Large intestine (tissue), 3 donors: ENCODE data around the gene FBXL7. TPM values are rescaled to one million over a fixed set of nuclear protein-coding genes. Genes with fewer than 3 reads are reported as not detected.

Experiments
- DNase-seq, 2 donors: peaks; one replicate each; pipeline versions ENCODE4 v3.0.0 to v3.0.0-alpha.2; 2013
- H3K27ac ChIP-seq: one replicate; pipeline ENCODE4 v1.5.1; 2013; ENCODE audit warnings: low read length
- H3K27me3 ChIP-seq: 2 replicates; pipeline ENCODE4 v1.6.1; 2013; ENCODE audit warnings: low read length; ENCODE audit not compliant: control insufficient read depth, insufficient read depth
- H3K36me3 ChIP-seq: 2 replicates; pipeline ENCODE4 v1.6.1; 2013; ENCODE audit warnings: low read length; ENCODE audit not compliant: control insufficient read depth, insufficient read depth
- H3K4me1 ChIP-seq: one replicate; pipeline ENCODE4 v1.6.1; 2013; ENCODE audit warnings: low read length; ENCODE audit not compliant: control insufficient read depth, insufficient read depth
- H3K4me3 ChIP-seq: one replicate; pipeline ENCODE4 v1.5.1; 2013; ENCODE audit warnings: low read length
- H3K9me3 ChIP-seq: one replicate; pipeline ENCODE4 v1.6.1; 2013; ENCODE audit warnings: mild to moderate bottlenecking, low read depth, low read length, moderate library complexity; ENCODE audit not compliant: control insufficient read depth
- WGBS: methylation state at CpG from one replicate; pipeline ENCODE4 v1.1.5; 2013; ENCODE audit warnings: low lambda C conversion rate; ENCODE audit not compliant: insufficient coverage; 5-methylcytosine and 5-hydroxymethylcytosine counted together
- polyA plus RNA-seq: library from polyadenylated mRNA; unstranded; fragments of 120-200 nt; gene quantifications from one replicate; pipeline ENCODE4 v1.2.1, GENCODE V29; 2013

Gene FBXL7
- polyA plus RNA-seq, 1 donor: 7.2 TPM

DNA sequence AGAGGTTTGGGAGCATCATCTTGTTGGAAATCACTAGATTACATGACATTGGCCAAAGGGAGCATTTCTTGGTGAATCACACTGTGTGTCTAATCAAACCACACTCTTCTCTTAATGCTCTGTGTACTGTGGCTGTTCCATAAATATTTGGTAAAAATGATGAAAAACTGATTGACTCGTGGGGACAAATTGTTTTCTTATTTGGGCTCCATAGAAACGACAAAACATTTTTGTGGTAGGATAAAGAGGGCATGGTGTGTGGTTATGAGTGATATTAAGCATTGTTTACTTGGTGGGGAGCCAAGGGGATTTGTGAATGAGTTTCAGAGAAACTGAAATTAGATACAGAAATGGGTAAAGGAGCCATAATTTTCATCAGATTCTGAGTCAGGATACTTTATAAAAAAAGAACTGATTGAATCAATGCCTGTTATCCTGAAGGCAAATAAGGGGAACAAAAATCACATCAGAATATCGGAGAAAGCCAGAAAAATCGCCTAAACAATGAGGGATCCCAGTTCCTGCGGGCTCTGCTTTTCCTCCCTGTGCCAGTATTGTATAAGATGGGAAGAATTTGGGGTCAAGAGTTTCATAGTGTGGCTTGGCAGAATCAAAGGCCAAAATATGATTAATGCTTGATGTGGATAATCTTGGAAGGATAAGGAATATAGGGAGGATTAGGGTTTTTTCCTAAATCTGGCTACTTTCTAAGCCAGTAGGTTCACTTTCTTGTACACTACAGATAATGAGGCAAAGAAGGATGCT lies 33.3 kb downstream of the FBXL7 start:
- no peak overlapping the region for H3K27ac ChIP-seq
- no peaks in the 10 kb centered on the region for H3K36me3 ChIP-seq
- H3K27me3 ChIP-seq: no peaks in the 10 kb centered on the region
- no CpG with 5 or more reads among the region's 5 CpGs for WGBS
- no peaks in the 10 kb centered on the region for H3K4me1 ChIP-seq
- H3K9me3 ChIP-seq: no peaks in the 10 kb centered on the region
- no peak overlapping the region for H3K4me3 ChIP-seq
- no peak for DNase-seq

DNA sequence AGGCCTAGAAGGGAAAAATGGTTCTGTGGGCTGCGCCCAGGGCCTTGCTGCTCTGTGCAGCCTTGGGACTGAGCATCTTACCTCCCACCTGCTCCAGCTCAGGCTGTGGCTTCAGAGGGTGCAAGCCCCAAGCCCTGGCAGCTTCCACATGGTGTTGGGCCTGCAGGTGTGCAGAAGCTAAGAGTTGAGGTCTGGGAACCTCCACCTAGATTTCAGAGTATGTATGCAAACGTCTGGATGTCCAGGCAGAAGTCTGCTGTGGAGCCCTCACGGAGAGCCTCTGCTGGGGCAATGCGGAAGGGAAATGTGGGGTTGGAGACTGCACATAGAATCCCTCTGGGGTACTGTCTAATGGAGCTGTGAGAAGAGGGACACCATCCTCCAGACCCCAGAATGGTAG lies 36.0 kb downstream of the FBXL7 start:
- Histone ChIP-seq H3K27ac (no peak overlapping the region), H3K27me3 (no peaks in the 10 kb centered on the region), H3K4me1 (no peaks in the 10 kb centered on the region), H3K4me3 (no peak overlapping the region), H3K36me3 (no peaks in the 10 kb centered on the region), H3K9me3 (no peaks in the 10 kb centered on the region)
- no CpG with 5 or more reads among the region's 4 CpGs for WGBS
- DNase-seq: no peak

DNA sequence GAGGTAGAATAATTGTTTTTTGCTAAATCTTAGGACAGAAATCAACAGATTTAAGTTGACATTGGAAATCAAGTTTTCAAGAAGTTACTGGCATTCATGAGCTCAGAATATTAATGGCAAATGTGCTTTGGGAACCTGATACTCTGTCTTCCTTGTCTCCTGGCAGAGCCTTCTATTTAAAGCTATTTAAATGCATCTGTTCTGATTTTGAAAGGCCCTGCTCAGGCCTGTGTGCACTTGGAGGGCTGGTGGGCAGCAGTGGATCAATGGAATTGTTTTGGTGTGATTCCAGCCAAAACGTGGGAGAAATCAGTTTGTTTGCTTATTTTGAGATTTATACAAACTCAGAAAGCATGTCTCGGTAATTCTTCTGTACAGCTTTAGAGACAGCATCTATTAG lies 38.5 kb downstream of the FBXL7 start:
- H3K27me3 ChIP-seq: no peaks in the 10 kb centered on the region
- H3K9me3 ChIP-seq: no peaks in the 10 kb centered on the region
- DNase-seq: no peak
- H3K4me3 ChIP-seq: no peak overlapping the region
- H3K27ac ChIP-seq: no peak overlapping the region
- 100% methylated on average over 1 of the region's 2 CpGs for WGBS
- H3K36me3 ChIP-seq: no peaks in the 10 kb centered on the region
- no peaks in the 10 kb centered on the region for H3K4me1 ChIP-seq

DNA sequence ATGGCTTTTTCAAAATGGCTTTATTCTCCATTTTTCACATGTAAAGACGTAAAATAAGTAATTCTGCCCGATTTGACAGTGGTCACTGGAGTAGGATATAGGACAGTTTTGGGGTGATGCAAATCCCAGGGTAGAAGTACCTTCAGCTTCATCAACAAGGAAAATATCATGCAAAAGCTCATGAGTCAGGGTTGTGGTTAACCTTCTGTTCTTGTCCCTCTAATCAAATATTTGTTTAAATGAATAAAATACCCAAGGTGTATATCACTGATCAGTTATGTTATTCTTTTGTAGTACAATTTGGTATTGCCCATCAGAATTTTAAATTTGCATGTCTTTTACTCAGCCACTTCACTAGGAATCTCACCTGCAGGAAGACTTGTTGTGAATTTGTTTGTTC lies 40.0 kb downstream of the FBXL7 start:
- H3K9me3 ChIP-seq: no peaks in the 10 kb centered on the region
- no peaks in the 10 kb centered on the region for H3K36me3 ChIP-seq
- H3K4me1 ChIP-seq: no peaks in the 10 kb centered on the region
- WGBS: no CpG with 5 or more reads among the region's 2 CpGs
- H3K27me3 ChIP-seq: no peaks in the 10 kb centered on the region
- no peak overlapping the region for H3K4me3 ChIP-seq
- no peak overlapping the region for H3K27ac ChIP-seq
- DNase-seq: no peak

DNA sequence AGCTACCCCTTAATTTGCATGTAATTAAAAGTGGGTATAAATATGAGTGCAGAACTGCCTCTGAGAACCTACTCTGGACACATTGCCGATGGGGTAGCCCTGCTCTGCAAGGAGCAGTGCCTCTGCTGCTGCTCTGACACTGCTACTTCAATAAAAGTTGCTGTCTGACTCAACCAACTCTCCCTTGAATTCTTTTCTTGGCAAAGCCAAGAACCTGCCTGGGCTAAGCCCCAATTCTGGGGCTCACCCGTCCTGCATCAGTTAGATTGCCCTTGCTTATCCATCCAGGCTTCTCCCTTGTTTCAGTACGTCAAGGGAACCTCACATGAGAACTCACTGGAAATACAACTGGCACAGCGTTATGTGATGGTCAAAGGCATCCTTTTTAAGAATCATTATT lies 44.1 kb downstream of the FBXL7 start:
- H3K4me3 ChIP-seq: no peak overlapping the region
- no peaks in the 10 kb centered on the region for H3K27me3 ChIP-seq
- no peaks in the 10 kb centered on the region for H3K9me3 ChIP-seq
- no CpG with 5 or more reads among the region's 4 CpGs for WGBS
- H3K27ac ChIP-seq: no peak overlapping the region
- no peaks in the 10 kb centered on the region for H3K36me3 ChIP-seq
- DNase-seq: no peak
- H3K4me1 ChIP-seq: no peaks in the 10 kb centered on the region

DNA sequence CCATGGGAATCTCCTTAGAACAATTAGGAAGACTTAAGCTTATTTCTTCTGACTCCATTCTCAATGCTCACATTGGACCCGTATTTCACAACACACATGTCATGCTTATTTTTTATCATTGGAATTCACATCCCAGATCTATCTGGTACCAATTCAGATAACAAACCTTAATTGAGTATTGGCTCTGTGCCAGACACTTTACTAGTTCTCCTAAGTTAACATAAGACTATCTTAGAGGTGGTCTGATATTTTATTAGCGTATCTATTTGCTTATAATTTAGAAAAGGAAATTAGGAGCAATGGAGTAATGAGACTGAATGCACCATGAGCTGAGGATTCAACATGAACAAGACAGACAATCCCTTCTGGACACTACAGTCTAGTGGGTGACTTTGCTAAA lies 45.1 kb downstream of the FBXL7 start:
- no peaks in the 10 kb centered on the region for H3K36me3 ChIP-seq
- no peak overlapping the region for H3K27ac ChIP-seq
- no peak overlapping the region for H3K4me3 ChIP-seq
- no peaks in the 10 kb centered on the region for H3K4me1 ChIP-seq
- H3K9me3 ChIP-seq: no peaks in the 10 kb centered on the region
- 100% methylated on average over 1 of the region's 2 CpGs for whole genome bisulfite sequencing
- no peak for DNase-seq
- no peaks in the 10 kb centered on the region for H3K27me3 ChIP-seq

DNA sequence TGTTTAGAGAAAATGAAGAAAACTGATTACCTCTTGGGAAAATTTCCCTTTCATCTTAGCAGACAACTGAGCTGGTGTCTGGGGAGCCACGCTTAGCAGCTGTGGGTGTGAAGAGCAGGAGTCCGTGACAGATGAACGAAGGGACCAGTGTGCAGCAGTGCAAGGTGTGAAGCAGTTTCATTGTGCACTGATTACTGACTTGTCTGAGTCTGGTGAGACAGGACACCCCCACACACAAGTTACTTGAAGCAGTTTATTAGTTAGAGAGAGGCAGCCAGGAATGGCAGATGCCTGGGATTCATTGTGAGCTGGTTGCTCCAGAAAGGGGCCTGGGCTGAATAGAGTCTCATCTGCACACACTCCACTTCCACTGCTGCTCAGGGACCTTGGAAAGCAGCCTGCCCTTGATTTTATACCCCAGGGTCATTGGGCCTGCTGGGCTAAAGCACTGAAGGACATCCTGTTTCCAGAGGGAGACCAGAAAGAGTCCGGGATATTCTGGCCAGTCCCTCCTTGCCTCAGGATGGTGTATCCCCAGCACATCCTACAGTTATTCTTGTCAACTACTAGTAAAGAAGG lies 47.4 kb downstream of the FBXL7 start:
- no peaks in the 10 kb centered on the region for H3K4me1 ChIP-seq
- no peak for DNase-seq
- WGBS: no CpG with 5 or more reads among the region's 4 CpGs
- no peaks in the 10 kb centered on the region for H3K27me3 ChIP-seq
- H3K9me3 ChIP-seq: no peaks in the 10 kb centered on the region
- H3K27ac ChIP-seq: no peak overlapping the region
- H3K36me3 ChIP-seq: no peaks in the 10 kb centered on the region
- H3K4me3 ChIP-seq: no peak overlapping the region

DNA sequence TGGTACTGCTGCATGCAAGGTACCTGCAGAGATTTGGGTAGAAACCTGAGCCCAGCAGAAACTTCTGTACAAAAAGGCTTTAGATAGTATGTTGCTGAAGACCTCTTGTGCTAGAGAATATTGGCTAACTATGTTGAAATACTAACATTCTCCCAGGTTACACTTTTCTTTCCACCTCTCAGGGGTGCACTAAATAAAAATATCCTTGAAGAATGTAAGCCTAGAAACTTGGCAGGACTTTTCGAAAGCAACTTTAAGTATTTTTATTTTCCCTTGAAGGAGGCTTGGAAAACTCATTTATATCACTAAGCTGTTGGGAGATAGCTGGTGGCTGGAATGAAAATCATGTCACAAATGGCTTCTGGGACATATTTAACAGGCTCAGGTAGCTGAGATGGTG lies 50.0 kb downstream of the FBXL7 start:
- Histone ChIP-seq H3K4me1 (no peaks in the 10 kb centered on the region), H3K27me3 (no peaks in the 10 kb centered on the region), H3K4me3 (no peak overlapping the region), H3K9me3 (no peaks in the 10 kb centered on the region), H3K27ac (no peak overlapping the region), H3K36me3 (no peaks in the 10 kb centered on the region)
- no CpG with 5 or more reads among the region's 1 CpG for WGBS
- no peak for DNase-seq

DNA sequence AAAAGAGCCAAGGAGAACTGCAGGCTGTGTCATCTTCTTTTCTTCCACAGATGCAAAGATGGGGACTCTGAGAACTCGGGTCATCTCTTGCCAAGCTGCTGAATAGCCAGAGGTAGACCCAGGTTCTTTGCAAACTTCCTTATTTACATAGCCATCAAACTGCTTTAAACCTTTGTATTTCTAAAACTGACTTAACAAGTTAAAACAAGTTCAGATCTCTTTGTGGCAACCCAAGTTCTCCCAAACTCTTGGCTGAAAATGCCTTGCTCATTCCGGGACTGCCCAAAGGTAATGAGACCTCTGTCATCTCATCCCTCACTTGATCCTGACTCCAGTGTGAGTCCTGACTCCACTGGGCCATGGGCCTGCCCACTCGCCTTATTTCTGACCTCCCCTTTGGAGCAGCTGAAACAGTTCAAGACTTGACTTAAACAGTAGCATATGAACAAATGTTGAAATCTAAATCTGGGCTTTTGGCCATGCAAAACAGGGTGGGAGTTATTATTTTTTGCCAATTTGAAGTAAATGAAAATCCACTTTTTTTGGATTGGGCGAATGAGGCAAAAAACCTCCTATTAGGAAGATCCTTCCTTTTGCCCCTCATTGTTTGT lies 50.6 kb downstream of the FBXL7 start:
- Histone ChIP-seq H3K4me3 (no peak overlapping the region), H3K27me3 (no peaks in the 10 kb centered on the region), H3K4me1 (no peaks in the 10 kb centered on the region), H3K36me3 (no peaks in the 10 kb centered on the region), H3K27ac (no peak overlapping the region), H3K9me3 (no peaks in the 10 kb centered on the region)
- DNase-seq: no peak
- 80% methylated on average over 1 of the region's 4 CpGs for WGBS

DNA sequence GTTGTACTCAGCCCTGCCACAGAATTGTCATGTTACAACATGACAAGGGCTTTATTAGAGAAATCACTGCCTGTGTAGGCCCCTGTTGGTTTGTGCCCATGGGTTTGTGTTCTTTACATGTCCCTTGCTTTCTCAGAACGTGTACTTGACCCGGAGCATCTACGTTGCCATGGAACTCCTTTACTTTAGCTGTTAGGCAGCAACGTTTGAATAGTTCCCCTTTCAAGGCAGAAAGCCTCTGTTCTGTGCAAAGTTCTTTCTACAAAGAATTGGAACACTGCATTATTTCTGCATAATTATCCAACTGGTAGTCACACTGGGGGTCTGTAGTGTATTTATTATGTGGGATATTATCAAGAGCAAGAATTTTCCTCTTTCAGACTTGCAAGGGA lies 51.1 kb downstream of the FBXL7 start:
- Histone ChIP-seq H3K27ac (no peak overlapping the region), H3K4me1 (no peaks in the 10 kb centered on the region), H3K36me3 (no peaks in the 10 kb centered on the region), H3K9me3 (no peaks in the 10 kb centered on the region), H3K4me3 (no peak overlapping the region), H3K27me3 (no peaks in the 10 kb centered on the region)
- WGBS: no CpG with 5 or more reads among the region's 4 CpGs
- DNase-seq: no peak

DNA sequence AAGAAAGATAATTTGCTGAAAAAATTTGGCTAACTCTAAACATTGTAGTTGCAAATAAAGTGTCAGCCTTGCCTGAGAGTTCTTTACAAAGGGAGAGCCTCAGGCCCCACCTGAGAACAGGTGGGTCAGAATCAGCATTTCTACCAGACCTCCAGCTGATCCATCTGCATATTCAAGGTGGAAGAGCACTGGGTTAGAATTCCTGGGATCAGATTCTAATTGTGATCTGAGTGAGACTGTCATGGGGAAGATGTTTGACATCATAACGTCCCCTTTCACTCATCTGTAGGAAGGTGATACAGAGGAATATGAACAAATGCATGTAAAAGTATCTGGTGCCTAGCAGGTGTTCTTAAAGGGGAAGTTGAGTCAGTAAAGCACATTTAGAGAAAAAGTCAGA lies 54.6 kb downstream of the FBXL7 start:
- H3K27ac ChIP-seq: no peak overlapping the region
- H3K4me1 ChIP-seq: no peaks in the 10 kb centered on the region
- no peaks in the 10 kb centered on the region for H3K27me3 ChIP-seq
- no peaks in the 10 kb centered on the region for H3K36me3 ChIP-seq
- H3K4me3 ChIP-seq: no peak overlapping the region
- no peaks in the 10 kb centered on the region for H3K9me3 ChIP-seq
- no peak for DNase-seq
- WGBS: 75% methylated on average over 1 of the region's 1 CpG
